GM12801 (cell line): ENCODE data around the gene SHE.

Experiments used
- TF ChIP-seq, protein P1 (sequence below): IDR thresholded peaks from one replicate; pipeline ENCODE4 v1.5.1; 2011; ENCODE audit warnings: control low read depth; ENCODE audit not compliant: insufficient read length; ENCODE audit errors: extremely low read depth

Gene SHE

GRCh38 chr1:154431586-154432373 is 70.4 kb downstream of the SHE start:
- TF ChIP-seq, protein P1, sequence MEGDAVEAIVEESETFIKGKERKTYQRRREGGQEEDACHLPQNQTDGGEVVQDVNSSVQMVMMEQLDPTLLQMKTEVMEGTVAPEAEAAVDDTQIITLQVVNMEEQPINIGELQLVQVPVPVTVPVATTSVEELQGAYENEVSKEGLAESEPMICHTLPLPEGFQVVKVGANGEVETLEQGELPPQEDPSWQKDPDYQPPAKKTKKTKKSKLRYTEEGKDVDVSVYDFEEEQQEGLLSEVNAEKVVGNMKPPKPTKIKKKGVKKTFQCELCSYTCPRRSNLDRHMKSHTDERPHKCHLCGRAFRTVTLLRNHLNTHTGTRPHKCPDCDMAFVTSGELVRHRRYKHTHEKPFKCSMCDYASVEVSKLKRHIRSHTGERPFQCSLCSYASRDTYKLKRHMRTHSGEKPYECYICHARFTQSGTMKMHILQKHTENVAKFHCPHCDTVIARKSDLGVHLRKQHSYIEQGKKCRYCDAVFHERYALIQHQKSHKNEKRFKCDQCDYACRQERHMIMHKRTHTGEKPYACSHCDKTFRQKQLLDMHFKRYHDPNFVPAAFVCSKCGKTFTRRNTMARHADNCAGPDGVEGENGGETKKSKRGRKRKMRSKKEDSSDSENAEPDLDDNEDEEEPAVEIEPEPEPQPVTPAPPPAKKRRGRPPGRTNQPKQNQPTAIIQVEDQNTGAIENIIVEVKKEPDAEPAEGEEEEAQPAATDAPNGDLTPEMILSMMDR, result no peak

DNA sequence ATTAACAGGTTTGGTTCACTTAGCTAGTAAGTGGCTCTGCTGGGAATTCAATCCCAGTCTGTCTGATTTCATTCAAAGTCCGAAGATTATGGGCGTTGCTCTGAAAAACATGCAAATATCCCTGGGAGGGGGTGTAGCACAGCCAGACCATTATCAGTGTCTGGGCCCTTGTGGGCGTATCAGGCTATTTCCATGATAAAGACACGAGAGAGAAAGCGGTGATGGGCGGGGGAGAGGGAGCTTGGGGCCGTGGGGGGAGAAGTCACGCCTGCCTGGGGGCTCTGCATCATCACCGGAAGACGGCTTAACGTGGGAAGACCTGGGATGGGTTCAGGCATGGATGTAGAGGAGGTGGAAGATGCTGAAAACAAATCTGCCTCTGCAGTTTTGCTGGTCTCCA is 71.3 kb downstream of the SHE start:
- TF ChIP-seq, protein P1, result no peak

DNA sequence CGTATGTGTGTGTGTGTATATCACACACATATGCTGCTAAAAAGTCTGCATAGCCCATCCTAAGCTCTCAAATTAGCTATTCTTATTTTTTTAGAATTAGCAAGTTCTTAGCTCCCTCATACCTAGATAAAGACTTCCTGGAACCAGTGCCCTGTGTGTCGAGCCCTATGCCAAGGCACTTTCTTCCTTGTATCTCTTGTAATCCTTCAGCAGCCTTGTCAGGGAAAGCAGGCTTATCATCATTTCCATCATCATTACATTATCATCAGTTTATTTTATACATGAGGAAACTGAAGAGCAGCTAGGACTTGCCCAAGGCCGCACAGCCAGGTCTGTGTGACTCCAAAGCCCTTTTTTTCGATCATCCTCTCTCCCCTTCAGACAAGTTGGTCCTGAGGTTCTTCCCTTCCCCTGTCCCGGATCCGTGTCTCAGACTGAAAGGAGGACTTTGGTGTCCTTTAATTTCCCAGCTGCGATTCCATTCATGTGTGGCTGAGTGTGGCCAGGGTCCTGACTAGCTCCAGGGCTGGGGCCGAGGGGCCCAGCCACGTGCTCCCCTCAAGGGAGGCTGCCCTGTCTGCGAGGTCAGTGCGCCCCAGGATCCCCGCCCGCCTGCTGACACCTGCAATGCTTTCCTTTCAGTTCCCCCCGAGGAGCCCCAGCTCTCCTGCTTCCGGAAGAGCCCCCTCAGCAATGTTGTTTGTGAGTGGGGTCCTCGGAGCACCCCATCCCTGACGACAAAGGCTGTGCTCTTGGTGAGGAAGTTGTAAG is 72.2 kb downstream of the SHE start:
- TF ChIP-seq, protein P1, result no peak
